DOHH2 (cell line): ENCODE measurements around the gene ADGRL2.

Experiments used
- CTCF ChIP-seq: fragments of 200-600 bp; sonication (generic); IDR thresholded peaks from one replicate; pipeline ENCODE4 v1.5.1; 2014; ENCODE audit warnings: antibody characterized with exemption, mild to moderate bottlenecking, low read depth, low read length; ENCODE audit not compliant: poor library complexity, severe bottlenecking
- EZH2phosphoT487 ChIP-seq: fragments of 200-600 bp; sonication (generic); IDR thresholded peaks from 2 replicates; pipeline ENCODE4 v1.6.1; 2017; ENCODE audit warnings: borderline replicate concordance, mild to moderate bottlenecking, antibody characterized with exemption, low read length, moderate library complexity, mixed read lengths

GRCh38 chr1:81922955-81923354 lies 122.2 kb downstream of the ADGRL2 start:
- no peak for TF ChIP-seq CTCF
- TF ChIP-seq EZH2phosphoT487 = no peak
